Activated CD8-positive, alpha-beta memory T cell treated with anti-CD3 and anti-CD28 coated beads, Interleukin-2, amount 50 U/mL, for 4 hours (primary cell): ENCODE results near the gene ADGRG2.

ENCODE experiments used
- DNase-seq: peaks from one replicate; pipeline ENCODE4 v3.0.0-alpha.2; 2020

ADGRG2 gene

GRCh38 chrX:18946157-18946556, 176.1 kb downstream of the ADGRG2 start:
- DNase-seq, result no peak

- DNase-seq, result no peak
Observed at GRCh38 chrX:18945483-18945882, 176.8 kb downstream of the ADGRG2 start.

- DNase-seq, result no peak
Observed at GRCh38 chrX:18944482-18944881, 177.8 kb downstream of the ADGRG2 start.

- DNase-seq, result no peak
Observed at GRCh38 chrX:18941896-18942295, 180.4 kb downstream of the ADGRG2 start.
